ENCODE measurements around the gene AGO3.

The AGO3 gene

DNA sequence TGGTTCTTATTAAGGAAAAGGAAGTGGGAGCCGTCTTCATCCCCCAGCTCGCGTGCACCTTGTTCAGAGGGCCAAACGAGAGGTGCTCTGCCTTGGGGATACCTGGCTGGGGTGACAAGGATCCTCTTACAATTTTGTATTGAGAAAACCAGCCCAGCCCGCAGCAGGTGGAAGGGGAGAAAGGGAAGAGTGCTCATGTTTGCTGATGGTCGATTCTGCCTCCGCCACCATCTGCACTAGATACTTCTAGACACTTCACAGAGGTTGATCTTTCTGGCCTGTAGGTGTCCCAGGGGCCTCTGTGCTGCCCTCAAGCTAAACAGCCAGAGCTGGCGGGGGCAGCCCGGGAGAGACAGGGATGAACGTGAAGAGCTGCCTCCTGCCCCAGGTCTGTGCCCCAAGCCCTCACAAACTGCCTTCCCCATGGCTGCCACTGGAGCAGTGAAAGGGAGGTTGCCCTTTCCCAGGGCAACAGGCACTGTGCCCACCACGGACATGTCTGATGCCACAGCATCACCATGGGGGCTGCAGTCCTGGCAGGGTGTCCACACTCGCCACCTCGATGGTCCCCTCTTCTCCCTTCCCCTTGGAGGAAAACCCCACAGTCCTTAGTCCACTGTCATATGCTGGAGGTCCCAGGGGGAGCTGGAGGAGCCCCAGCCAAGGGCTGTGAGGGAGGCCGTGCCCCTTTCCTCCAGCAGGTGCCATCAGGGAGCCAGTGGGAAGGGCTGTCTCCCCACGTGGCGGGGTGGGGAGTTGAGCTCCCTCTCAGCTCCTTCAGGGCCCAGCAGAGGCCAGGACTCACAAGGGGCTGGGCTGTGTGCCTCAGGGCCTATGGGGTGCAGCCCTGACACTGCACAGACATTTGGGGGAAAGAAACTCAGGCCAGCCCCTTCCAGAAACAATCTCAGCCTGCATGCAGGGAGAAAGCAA, 165.9 kb downstream of the AGO3 start:
- no peak overlapping the region for H3K4me3 ChIP-seq (replicated peaks; ENCODE audit: low read depth, low read length)
- TF ChIP-seq, protein P1, sequence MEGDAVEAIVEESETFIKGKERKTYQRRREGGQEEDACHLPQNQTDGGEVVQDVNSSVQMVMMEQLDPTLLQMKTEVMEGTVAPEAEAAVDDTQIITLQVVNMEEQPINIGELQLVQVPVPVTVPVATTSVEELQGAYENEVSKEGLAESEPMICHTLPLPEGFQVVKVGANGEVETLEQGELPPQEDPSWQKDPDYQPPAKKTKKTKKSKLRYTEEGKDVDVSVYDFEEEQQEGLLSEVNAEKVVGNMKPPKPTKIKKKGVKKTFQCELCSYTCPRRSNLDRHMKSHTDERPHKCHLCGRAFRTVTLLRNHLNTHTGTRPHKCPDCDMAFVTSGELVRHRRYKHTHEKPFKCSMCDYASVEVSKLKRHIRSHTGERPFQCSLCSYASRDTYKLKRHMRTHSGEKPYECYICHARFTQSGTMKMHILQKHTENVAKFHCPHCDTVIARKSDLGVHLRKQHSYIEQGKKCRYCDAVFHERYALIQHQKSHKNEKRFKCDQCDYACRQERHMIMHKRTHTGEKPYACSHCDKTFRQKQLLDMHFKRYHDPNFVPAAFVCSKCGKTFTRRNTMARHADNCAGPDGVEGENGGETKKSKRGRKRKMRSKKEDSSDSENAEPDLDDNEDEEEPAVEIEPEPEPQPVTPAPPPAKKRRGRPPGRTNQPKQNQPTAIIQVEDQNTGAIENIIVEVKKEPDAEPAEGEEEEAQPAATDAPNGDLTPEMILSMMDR (IDR thresholded peaks at IDR 0.05; ENCODE audit: low read depth, low read length, missing control alignments), result peak; percentile 33
- no peak for DNase-seq (ENCODE audit: extremely low read depth, low read depth)

DNA sequence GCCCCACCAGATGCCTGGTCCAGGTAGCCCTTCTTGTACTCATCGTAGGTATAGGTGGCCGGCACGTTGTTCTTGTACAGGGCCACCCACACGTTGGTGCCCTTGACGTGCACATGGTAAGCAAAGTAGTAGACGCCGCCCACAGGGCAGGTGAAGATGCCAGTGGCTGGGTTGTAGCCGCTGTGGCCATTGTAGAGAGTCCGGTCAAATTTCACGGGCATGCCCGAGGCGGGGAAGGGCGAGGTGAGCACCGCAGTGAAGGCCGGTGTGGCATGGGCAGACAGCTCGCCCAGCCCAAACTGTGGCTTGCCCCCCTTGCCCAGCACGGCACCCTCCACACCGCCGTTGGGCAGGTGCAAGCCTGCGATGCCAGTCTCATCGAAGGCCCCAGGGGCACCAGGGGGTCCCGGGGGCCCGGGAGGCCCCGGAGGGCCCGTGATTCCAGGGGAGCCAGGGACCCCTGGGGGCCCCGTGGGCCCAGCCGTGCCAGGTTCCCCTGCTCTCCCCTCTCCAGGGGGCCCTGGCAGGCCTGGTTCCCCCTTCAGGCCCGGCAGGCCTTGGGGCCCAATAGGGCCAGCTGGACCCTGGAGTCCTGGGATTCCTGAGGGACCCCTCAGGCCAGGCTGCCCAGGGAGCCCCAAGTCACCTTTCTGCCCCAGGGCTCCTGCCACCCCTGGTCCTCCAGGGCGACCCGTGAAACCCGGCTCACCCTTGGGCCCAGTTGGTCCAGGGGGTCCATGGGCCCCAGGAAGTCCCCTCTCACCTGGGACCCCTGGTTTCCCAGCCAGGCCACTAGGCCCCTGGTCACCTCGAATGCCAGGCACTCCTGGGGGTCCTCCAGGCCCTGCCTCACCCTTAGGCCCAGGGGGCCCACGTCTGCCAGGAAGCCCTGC, 167.0 kb downstream of the AGO3 start:
- TF ChIP-seq, protein P1 (IDR thresholded peaks at IDR 0.05; ENCODE audit: low read depth, low read length, missing control alignments), result no peak
- no peak for DNase-seq (ENCODE audit: extremely low read depth, low read depth)
- no peak overlapping the region for H3K4me3 ChIP-seq (replicated peaks; ENCODE audit: low read depth, low read length)

DNA sequence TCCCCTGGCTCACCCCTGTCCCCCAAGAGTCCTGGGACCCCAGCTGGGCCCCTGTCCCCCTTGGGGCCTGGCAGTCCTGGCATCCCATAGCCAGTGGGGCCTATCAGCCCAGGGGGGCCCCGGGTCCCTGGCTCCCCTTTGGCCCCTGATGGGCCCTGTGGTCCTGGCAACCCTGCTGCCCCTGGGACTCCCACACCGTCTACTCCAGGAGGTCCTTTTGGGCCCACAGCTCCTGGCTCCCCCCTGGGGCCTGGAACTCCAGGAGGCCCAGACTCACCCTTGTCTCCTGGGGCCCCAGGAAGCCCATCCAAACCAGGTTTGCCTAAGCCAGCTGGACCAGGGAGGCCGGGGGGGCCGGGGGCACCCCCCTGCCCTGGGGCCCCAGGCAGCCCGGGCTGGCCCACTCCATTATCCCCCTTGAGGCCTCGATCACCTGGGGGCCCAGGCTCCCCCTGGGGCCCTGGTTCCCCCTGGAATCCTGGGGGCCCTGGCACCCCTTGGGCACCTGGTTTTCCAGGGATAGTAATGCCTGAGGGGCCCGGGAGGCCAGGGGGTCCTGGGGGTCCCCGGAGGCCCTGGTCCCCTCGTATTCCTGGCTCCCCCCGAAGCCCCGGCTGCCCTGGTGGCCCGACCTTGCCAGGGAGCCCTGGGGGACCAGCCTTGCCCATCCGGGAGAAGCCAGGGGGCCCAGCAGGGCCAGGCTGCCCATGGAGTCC, 167.9 kb downstream of the AGO3 start:
- H3K4me3 ChIP-seq (replicated peaks; ENCODE audit: low read depth, low read length), result no peak overlapping the region
- DNase-seq (ENCODE audit: extremely low read depth, low read depth), result no peak
- TF ChIP-seq, protein P1 (IDR thresholded peaks at IDR 0.05; ENCODE audit: low read depth, low read length, missing control alignments), result no peak

DNA sequence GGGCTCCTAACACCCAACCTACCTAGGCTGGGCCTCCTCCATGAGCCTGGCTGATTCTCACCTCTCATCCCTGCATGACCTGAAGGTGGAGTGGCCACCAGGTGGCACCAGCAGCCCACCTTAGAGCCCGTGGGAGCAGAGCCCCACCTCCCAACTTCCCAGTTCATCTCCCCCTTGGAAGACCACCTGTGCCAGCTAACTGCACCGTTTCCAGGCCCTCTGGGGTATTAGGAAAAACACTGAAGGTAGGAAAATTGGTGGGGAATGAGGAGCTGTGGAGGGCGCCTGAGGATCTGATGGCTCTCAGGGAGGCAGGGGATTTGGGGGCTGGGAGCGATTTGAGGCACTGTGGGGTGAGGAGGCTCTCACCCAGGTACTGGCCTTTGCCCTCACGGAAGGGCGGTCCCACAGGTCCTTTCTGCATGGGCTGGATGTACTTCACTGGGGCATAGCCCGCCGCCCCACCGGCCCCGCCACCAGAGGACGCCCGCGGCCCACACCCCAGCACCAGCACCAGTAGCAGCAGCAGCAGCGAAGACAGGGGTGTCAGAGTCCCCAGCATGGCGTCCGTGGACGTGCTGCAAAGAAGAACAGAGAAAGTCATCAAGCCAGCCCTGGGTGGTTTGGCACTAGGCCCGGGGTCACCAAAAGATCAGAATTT, 168.9 kb downstream of the AGO3 start:
- H3K4me3 ChIP-seq (replicated peaks; ENCODE audit: low read depth, low read length), result no peak overlapping the region
- DNase-seq (ENCODE audit: extremely low read depth, low read depth), result no peak
- TF ChIP-seq, protein P1 (IDR thresholded peaks at IDR 0.05; ENCODE audit: low read depth, low read length, missing control alignments), result peak; percentile 81

DNA sequence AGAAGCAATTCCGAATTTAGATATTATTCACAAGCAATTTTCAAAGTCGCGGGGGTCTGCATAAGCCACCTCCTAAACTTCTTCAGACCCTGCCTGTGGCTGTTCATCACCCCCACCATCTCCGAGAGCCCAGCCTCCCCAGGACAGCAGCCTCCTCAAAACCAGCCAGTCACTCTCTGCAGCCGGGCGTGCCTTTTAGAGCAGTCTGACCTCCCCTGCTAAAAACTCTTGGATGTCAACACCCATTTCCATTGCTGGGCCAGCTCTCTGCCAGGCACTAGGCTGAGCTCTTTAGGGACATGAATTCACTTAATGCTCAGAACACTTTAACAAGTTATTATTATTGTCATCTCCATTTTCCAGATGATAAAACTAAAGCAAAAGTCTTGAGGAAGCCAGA, 169.5 kb downstream of the AGO3 start:
- no peak for DNase-seq (ENCODE audit: extremely low read depth, low read depth)
- H3K4me3 ChIP-seq (replicated peaks; ENCODE audit: low read depth, low read length), result no peak overlapping the region
- TF ChIP-seq, protein P1 (IDR thresholded peaks at IDR 0.05; ENCODE audit: low read depth, low read length, missing control alignments), result no peak

DNA sequence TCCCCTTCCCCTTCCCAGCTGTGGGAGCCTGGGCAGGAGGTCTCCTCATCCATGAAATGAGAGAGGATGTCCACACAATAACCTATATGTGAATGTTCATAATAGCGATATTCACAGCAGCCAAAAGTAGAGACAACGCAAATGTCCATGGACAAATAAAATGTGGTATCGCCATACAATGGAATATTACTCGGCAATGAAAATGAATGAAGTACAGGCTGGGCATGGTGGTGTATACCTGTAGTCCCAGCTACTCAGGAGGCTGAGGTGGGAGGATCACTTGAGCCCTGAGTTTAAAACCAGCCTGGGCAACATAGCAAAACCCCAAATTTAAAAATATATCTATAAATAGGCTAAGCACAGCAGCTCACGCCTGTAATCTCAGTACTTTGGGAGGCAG, 170.6 kb downstream of the AGO3 start:
- DNase-seq (ENCODE audit: extremely low read depth, low read depth), result no peak
- TF ChIP-seq, protein P1 (IDR thresholded peaks at IDR 0.05; ENCODE audit: low read depth, low read length, missing control alignments), result no peak

More for the DNA sequence above, 170.6 kb downstream of the AGO3 start:
- H3K4me3 ChIP-seq (replicated peaks; ENCODE audit: low read depth, low read length), result no peak overlapping the region

All from HFF-Myc (cell line).